A549 (cell line): ENCODE results near the gene PGLYRP3. TPM values are rescaled to one million over a fixed set of nuclear protein-coding genes. Genes with fewer than 3 reads are reported as not detected.

Experiments used
- ATAC-seq, 2 experiments: fragments of 200-7000 bp in 1 of 2; fragments of >200 bp in 1 of 2; cut with Nextera tagmentation in 1 of 2; cut with Tn5 transposase in 1 of 2; 3 replicates each; pipeline versions ENCODE4 v1.8.0 to v1.9.1; 2018 to 2020; ENCODE audit warnings: mild to moderate bottlenecking in 1 of 2, moderate library complexity in 1 of 2
- CTCF ChIA-PET: fragments of 300-600 bp; sonication (Branson Sonifier 250); formaldehyde crosslinking; extraction: SDS; loops from one replicate; lab custom pipeline; 2021; ENCODE audit warnings: antibody characterized with exemption, inconsistent platforms; lab: Yijun Ruan, JAX
- POLR2A ChIA-PET: fragments of 350-600 bp; formaldehyde crosslinking; extraction: SDS; loops from one replicate; lab custom pipeline; 2021; ENCODE audit warnings: antibody characterized with exemption, inconsistent platforms; lab: Yijun Ruan, JAX
- DNase-seq, 2 experiments: peaks; one replicate each; pipeline versions ENCODE4 v3.0.0 to v3.0.0-alpha.2; 2011 to 2016; ENCODE audit warnings: low read depth in 1 of 2, low spot score in 1 of 2
- FAIRE-seq: peaks from 2 replicates; lab custom pipeline; 2011; peaks lifted over from hg19 to GRCh38; lab: Jason Lieb, UNC
- H3K27ac ChIP-seq, 2 experiments: fragments of >200 bp; sonication (Bioruptor Twin); formaldehyde crosslinking; 3 replicates each; pipeline ENCODE4 v1.5.1; 2016 to 2017
- H3K4me1 ChIP-seq: fragments of >200 bp; sonication (Bioruptor Twin); formaldehyde crosslinking; 3 replicates; pipeline ENCODE4 v1.6.1; 2016
- H3K4me2 ChIP-seq: fragments of >200 bp; sonication (Bioruptor Twin); formaldehyde crosslinking; 3 replicates; pipeline ENCODE4 v1.6.1; 2016
- H3K4me3 ChIP-seq: fragments of >200 bp; sonication (Bioruptor Twin); formaldehyde crosslinking; 3 replicates; pipeline ENCODE4 v1.5.1; 2016
- H3K9me3 ChIP-seq: fragments of >200 bp; sonication (Bioruptor Twin); formaldehyde crosslinking; 3 replicates; pipeline ENCODE4 v1.6.1; 2016
- BCL3 ChIP-seq: fragments of >200 bp; sonication (Bioruptor Twin); formaldehyde crosslinking; IDR thresholded peaks from 3 replicates; pipeline ENCODE4 v1.6.1; 2016
- CEBPB ChIP-seq, 2 experiments: fragments of >200 bp in 1 of 2; sonication (Bioruptor Twin) in 1 of 2; formaldehyde crosslinking in 1 of 2; IDR thresholded peaks; 2 replicates each; pipeline ENCODE4 v1.6.1; 2012 to 2016
- CHD2 ChIP-seq: fragments of 150-350 bp; IDR thresholded peaks from 2 replicates; pipeline ENCODE4 v1.6.1; 2014; ENCODE audit warnings: low read length; ENCODE audit not compliant: partially characterized antibody
- CHD4 ChIP-seq: fragments of 200-600 bp; sonication (generic); IDR thresholded peaks from 2 replicates; pipeline ENCODE4 v1.6.1; 2016; ENCODE audit warnings: antibody characterized with exemption, mild to moderate bottlenecking, borderline replicate concordance
- CTCF ChIP-seq: fragments of >200 bp; sonication (Bioruptor Twin); formaldehyde crosslinking; IDR thresholded peaks from 3 replicates; pipeline ENCODE4 v1.5.1; 2016
- E2F6 ChIP-seq: IDR thresholded peaks from 2 replicates; pipeline ENCODE4 v1.6.1; 2012; ENCODE audit warnings: low read depth, borderline replicate concordance
- ELK1 ChIP-seq: fragments of 150-350 bp; IDR thresholded peaks from 2 replicates; pipeline ENCODE4 v1.6.1; 2014; ENCODE audit warnings: low read depth, mild to moderate bottlenecking, low read length
- ESRRA ChIP-seq: fragments of 150-350 bp; IDR thresholded peaks from 2 replicates; pipeline ENCODE4 v1.6.1; 2014; ENCODE audit warnings: mild to moderate bottlenecking, low read length, borderline replicate concordance
- FOSL2 ChIP-seq, 2 experiments: fragments of 450-650 bp in 1 of 2; fragments of >200 bp in 1 of 2; sonication (Bioruptor Twin) in 1 of 2; formaldehyde crosslinking; IDR thresholded peaks; 2 replicates each; pipeline versions ENCODE4 v1.5.0 to v1.6.1; 2016 to 2020; ENCODE audit warnings: mild to moderate bottlenecking in 1 of 2, moderate library complexity in 1 of 2
- GATA3 ChIP-seq: IDR thresholded peaks from 2 replicates; pipeline ENCODE4 v1.6.1; 2012; ENCODE audit warnings: borderline replicate concordance
- HES2 ChIP-seq: fragments of >200 bp; sonication (Bioruptor Twin); formaldehyde crosslinking; IDR thresholded peaks from 2 replicates; pipeline ENCODE4 v1.6.1; 2016
- HMGXB4 ChIP-seq: fragments of 250-450 bp; sonication (Bioruptor Pico); IDR thresholded peaks from 2 replicates; pipeline ENCODE4 v1.5.0; 2021; ENCODE audit warnings: mild to moderate bottlenecking, moderate library complexity, borderline replicate concordance
- JUN ChIP-seq, 2 experiments: fragments of >200 bp; sonication (Bioruptor Twin); formaldehyde crosslinking; IDR thresholded peaks; 2 replicates in 1 of 2; 3 replicates in 1 of 2; pipeline ENCODE4 v1.6.1; 2016 to 2017
- MAFK ChIP-seq: fragments of 450-650 bp; IDR thresholded peaks from 2 replicates; pipeline ENCODE4 v1.6.1; 2014; ENCODE audit not compliant: partially characterized antibody
- RARB ChIP-seq: fragments of 250-450 bp; sonication (Bioruptor Pico); IDR thresholded peaks from 2 replicates; pipeline ENCODE4 v1.8.0; 2021; ENCODE audit warnings: mild to moderate bottlenecking, moderate library complexity
- SMC3 ChIP-seq: fragments of >200 bp; sonication (Bioruptor Twin); formaldehyde crosslinking; IDR thresholded peaks from 3 replicates; pipeline ENCODE4 v1.6.1; 2018; ENCODE audit warnings: inconsistent platforms
- ZSCAN20 ChIP-seq: fragments of 250-450 bp; sonication (Bioruptor Pico); IDR thresholded peaks from 2 replicates; pipeline ENCODE4 v1.8.0; 2022; ENCODE audit warnings: mild to moderate bottlenecking, moderate library complexity
- WGBS: methylation state at CpG from one replicate; pipeline ENCODE4 v1.1.6; 2017; ENCODE audit errors: missing lambda C conversion rate; 5-methylcytosine and 5-hydroxymethylcytosine counted together
- polyA plus RNA-seq, 4 experiments: library from polyadenylated mRNA; depleted of rRNA in 3 of 4; stranded (reverse); fragments of >200 nt; fragmentation: RNase III in 1 of 4; extraction: RNeasy Plus Mini Kit Qiagen cat#74134 plus additional on column Dnase treatment in 1 of 4; gene quantifications; 2 replicates in 3 of 4; 3 replicates in 1 of 4; pipeline ENCODE4 v1.2.3, GENCODE V29; 2011 to 2017

PGLYRP3 gene
- polyA plus RNA-seq, 2 of the 4 experiments (the other 2 are of a cell fraction): not detected

GRCh38 chr1:153357076-153357852, 44.5 kb upstream of the PGLYRP3 start:
- 39% methylated on average over 9 of the region's 10 CpGs for WGBS
- TF ChIP-seq CTCF: no peak
- TF ChIP-seq MAFK: no peak
- no peak for TF ChIP-seq CEBPB (IDR thresholded peaks at IDR 0.05)
- TF ChIP-seq SMC3: no peak
- TF ChIP-seq CHD4: no peak
- TF ChIP-seq HMGXB4 (CRISPR knock-in tag): no peak
- no peak for TF ChIP-seq FOSL2 (IDR thresholded peaks at IDR 0.05)
- no peak for TF ChIP-seq FOSL2 (CRISPR knock-in tag; IDR thresholded peaks at IDR 0.05)
- TF ChIP-seq ZSCAN20: no peak
- TF ChIP-seq ELK1: no peak
- no peak for TF ChIP-seq RARB (CRISPR knock-in tag)
- no peak for TF ChIP-seq E2F6
- no peak for TF ChIP-seq HES2
- no peak for TF ChIP-seq BCL3
- TF ChIP-seq JUN (IDR thresholded peaks at IDR 0.05): no peak
- no peak for TF ChIP-seq GATA3
- no peak for TF ChIP-seq CHD2
- TF ChIP-seq ESRRA: no peak
- ChIA-PET POLR2A (interaction anchor here (1.2 kb wide), 1 partner anchor 633 kb away, joined by 3 read pairs; the partner anchor contains the start of gene RPS27), CTCF (interaction anchor here (0.6 to 13.2 kb wide), 11 partner anchors 8 to 535 kb away, joined by 3 to 731 read pairs (median 4); partner anchors contain the start of genes PGLYRP4 and S100A13)
- peak overlapping the region in 1 of 2 experiments; percentile 29; a peak in 1 of 6 replicates for H3K27ac ChIP-seq
- ATAC-seq (no peak), DNase-seq (no peak), FAIRE-seq (no peak)
- no peak overlapping the region for H3K4me3 ChIP-seq
- H3K4me1 ChIP-seq: no peaks in the 10 kb centered on the region
- H3K4me2 ChIP-seq: no peak overlapping the region
- H3K9me3 ChIP-seq: no peaks in the 10 kb centered on the region
